COLO829 (cell line): ENCODE measurements around the gene KCTD16.
A peak's percentile ranks its signal among the peaks of the same experiment; 100 is the strongest.

Source experiments
- DNase-seq: peaks from one replicate; pipeline ENCODE4 v3.0.0; 2012; ENCODE audit warnings: low spot score

KCTD16 gene

DNA sequence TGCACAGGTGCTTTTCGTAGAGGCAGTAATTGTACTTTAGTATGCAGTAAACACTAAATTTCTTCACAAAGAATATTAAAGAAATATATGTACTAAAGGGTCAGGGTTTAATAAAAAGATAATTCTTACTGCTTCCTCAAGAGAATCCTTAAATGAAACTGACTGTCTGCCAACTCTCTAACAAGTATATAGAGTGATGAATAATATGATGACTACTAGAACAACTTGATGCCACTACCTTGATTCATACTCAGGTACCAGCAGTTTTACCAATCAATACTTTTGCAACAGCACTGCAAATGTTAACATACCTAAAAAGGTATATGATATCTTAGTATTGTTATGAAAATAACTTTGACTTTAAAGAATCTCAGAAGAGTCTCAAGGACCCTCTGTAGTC lies 4.0 kb upstream of the KCTD16 start:
- DNase-seq: no peak

DNA sequence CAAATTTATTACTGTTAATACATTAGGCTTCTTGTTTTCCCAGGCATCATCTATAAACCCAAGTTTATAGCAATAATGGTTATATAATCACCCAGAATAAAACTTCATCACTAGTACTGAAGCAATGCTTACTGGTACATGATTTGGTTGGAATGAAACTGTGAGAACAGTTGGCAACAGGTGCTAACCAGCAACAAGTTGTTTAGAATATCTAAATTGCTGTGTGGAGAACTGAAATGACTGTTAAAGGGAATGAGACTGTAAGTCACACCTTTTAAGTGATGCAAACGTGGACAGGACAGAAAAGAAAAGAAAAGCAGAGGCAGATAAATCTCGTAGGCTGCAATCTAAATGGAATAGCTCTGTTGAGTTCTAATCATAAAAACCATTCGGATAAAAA lies 2.7 kb upstream of the KCTD16 start:
- no peak for DNase-seq

DNA sequence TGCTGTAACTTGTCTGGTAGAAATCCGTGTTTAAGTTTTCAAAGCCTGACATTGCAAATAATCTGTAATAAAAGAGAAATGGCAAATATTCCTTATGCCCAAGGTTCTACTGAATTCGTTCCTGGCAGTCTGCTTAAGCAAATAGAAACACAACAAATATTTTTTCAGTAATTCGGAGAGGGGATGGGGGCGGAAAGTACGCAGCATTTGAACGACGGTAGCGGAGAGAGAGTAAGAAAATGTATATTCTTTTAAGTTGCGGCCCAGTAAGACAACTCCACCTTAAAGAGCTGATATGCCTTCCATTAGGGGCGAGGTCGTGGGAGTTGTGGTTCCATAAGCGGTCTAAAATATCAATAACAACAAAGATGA lies 783 bp upstream of the KCTD16 start:
- no peak for DNase-seq

DNA sequence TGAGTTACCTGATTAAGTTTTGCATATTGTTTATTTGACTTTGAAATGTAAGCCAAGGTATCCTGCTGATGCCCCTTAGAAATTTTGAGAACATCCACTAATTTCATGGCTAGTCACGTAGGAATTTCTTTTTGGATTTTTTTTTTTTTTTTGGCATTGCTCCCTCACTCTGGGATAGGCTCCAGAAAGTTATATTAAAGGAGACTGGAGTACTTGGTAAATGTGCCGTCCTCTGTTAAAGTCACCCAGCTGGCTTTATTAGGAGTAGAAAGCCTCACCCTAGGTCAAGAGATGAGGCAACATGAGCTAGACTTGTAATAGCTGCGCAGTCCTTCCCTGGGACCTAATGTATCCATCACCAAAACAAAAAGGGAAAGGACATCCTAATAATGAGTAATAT lies 3.1 kb downstream of the KCTD16 start:
- DNase-seq: no peak

DNA sequence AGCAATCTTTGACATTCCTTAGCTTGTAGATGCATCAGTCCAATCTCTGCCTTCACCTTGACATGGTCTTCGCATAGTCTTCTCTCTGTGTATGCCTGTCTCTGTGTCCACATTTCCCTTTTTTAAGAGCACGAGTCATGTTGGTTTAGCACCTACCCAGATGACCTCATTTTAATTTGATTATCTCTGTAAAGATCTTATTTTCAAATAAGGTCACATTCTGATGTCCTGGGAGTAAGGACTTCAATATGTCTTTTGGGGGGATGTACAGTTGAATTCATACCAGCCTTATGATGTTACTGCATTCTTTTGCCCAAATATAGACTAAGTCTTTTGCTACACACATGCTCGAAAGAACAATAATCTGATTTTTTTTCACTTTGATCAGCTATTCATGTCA lies 6.9 kb downstream of the KCTD16 start:
- DNase-seq: no peak

DNA sequence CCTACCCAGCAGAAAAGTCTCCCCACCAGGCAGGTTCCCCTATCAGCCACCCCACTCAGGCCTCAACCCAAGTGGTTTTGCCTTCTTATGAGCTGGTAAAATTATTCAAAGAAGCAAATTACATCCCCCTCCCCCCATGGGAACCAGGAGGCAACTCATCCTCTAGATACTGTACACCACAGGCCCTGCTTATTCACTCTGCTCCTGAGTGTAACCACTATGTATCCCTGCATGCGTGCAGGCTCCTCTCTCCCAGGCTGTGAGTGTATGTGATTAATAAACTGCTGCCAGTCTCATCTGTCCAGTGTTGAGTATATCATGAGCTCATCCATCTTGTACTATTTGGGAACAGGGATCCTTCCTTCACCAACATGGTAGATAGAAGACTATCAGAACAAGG lies 8.6 kb downstream of the KCTD16 start:
- DNase-seq: no peak

DNA sequence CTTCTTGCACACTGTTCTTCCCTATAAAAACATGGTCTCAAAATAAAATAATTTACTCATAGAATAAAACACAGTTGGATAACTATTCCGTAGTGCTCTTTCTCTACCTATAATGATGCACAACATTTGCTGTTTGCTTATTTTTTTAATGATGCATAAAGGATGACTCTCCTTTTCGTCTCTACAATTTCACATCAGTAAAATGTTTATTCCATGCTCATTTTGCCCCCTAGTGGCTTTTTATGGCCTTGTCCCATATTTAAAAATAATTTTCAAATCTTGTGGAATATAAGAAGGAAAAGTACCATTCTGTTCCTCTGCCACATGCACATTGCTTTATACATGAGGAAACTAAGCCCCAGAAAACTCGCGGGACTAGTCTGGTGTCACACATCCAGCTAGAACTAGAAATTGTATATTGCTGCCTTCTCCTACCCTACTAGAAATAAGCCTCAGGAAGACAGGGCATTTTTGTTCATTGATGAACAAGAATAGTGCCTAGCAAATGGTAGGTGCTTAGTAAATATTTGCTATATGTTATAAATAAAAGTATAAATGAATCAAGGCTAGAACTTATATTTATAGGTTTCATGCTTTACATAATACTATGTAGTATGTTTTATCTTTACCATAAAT lies 12.7 kb downstream of the KCTD16 start:
- DNase-seq: no peak

DNA sequence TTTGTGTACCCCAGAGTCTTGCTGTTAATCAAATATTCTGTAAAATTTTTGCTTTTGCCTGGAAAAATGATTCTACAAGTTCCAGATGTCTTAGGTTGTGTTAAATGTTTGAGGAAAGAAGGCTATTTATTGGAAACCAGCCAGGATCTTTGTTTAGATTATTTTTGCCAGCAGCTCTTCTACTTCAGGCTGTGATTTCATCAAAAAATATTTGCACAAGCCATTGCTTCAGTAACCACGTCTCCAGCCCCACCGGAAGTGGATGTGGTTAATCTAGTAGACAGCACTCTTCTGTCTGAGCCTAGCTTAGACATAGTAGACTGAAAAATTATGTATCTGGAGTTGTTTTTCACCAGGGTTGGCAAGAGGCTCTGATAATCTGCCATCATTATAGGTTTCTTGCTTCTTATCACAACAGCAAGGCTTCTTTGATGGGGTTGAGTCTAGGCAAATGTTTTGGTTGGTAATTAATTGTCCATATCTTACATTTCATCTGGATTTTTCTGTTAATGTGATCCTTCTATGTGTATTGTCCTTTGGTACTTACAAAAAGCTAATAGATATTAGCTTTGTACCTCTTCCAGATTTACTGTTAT lies 17.1 kb downstream of the KCTD16 start:
- peak; percentile 17 for DNase-seq

DNA sequence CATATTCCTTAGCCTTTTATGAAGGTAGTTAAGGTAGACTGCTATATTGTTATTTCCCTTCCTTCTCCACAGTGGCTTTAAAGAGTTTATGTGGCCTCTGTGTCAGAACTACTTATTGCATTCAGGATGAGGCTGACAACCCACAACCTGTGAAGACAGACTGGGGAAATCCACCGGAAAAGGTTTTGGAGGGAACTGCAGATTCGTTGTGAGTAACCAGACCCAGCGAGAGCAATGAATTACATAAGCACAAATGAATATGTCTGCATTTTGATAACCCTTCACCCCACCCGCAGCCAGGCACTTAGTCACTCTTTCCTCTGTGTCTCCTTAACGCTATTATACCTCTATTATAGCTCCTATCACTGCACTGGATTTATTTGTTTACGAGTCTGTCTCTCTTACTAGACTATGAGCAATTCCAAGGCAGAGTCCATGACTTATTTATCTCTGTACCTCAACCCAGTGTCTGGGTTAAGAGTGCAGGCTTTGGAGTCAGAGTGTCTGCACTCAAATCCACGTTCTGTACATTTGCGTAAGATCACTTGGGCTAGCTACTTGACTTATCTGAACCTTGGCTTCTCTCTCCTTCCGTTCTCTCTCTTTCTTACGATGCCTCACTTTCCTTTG lies 19.2 kb downstream of the KCTD16 start:
- no peak for DNase-seq

DNA sequence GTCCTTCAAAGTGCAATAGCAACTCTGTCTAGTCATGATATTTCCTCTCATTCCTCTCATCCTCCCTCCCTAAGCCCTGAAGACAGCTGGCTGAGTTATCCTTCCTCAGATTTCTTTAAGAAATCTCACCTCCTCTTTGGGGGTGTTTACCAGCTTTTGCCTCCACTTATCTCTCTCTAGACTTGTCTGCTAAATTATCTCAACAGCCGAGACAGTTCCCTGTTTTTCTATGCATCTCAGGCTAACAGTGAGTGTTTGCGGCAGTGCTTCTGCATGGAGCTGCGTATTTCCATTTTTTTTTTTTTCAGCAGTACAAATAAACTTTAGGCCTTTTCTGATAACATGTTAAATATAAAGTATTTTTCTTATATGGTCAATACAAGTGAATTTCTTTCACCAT lies 20.9 kb downstream of the KCTD16 start:
- no peak for DNase-seq

DNA sequence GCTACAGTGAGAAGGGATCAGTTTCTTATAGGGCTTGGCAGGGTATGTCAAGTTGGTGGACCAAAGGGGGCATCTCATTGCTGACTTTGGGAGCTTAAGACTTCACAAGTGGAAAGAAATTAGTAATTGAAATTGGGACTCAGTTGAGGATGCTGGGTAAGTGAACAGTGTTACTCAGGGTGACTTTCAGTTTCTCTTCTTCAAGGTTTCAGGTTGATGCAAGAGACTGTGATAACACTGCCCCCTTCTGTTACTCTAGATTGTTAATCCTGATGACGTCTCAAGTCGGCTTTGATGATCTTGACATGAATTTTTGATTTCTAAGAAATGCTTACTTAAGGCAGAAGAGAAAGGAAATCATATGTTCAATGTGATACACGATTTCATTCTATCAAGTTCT lies 21.3 kb downstream of the KCTD16 start:
- DNase-seq: peak; percentile 28

DNA sequence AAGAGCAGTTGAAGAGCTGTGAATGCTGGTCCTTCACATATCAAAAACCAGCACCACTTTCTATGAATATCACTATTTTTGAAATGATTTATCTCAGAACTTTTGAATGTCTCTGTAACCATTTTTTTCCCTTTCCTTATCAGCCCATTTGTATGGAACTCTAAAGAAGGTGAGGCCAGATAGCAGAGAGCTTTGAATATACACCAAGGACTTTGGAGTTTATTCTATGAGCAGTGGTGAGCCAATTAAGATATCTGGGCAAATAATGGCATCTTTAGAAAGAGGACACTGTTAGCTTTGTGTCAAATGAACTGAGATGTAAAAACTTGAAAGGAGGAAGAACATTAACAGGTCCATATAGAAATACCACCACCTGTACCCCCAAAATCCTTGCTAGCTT lies 22.0 kb downstream of the KCTD16 start:
- DNase-seq: no peak

DNA sequence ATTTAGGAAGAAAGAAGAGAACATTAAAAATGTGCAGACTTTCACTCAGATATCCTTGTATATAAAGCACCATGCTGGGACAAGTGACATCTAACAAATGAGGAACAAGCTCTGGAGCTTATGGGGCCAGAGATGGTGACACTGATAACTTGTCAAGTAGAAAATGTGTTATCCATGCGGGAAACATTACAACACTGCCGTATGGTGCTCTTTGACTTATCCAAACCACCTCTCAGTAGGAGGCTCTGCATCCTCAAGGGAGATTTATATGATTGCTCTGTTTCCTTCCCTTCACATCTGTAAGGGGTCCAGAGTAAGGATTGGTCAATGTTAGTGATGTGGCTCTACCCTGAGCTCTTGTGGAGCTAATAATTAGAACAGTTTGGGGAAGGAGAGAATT lies 23.5 kb downstream of the KCTD16 start:
- no peak for DNase-seq

DNA sequence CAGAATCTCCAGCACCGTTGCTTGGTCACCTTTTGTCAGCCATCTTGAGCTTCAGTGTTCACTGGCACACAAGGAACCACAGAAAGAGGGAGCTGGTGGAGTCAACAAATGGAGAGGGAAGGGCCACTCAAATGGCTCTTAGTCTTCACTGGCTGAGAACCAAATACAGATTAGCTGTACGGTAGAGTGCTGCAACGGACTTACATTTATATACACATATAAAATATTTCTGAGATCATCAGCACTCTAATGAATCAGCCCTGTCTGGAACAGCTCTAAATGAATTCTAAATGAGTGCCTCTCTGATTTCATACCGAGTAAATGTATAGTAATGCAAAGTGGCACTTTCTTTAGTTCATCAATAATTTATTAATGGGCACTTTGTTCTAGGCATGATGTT lies 24.8 kb downstream of the KCTD16 start:
- no peak for DNase-seq

DNA sequence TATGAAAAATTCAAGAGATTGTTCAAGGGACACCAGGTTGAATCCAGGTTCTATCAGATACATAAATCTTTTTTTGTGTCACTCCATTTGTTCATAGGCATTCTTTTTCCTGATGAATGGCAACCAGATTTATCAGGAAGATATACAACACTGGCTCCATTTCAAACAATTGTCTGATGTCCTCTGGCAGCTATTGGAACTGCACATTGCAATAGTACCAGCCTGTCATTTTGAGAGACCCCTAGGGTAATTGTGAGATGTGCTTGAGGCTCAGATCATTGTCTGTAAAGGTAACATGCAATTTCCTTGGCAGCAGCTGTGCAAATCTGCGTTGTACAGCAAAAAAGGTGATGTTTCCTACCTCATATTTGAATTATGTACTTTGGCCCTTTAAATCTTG lies 25.9 kb downstream of the KCTD16 start:
- no peak for DNase-seq

DNA sequence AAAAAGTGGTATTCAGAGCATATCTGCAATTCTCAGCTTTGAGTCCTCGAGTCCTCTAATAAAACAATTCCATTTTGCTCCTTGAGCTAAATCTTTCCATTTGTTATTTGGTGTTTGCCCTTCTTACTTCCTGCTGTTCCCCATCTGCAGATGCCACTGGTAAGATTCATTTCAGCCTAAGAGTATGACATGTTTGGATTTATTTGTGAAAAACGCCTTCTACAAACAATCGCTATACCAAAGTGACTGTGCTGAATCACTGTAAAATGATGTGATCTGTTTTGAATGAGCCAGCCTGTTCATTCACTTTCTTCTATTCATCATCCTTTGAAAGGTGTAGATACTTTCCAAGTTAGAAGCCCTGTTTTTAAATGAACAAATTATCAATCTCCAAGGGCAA lies 27.7 kb downstream of the KCTD16 start:
- no peak for DNase-seq

DNA sequence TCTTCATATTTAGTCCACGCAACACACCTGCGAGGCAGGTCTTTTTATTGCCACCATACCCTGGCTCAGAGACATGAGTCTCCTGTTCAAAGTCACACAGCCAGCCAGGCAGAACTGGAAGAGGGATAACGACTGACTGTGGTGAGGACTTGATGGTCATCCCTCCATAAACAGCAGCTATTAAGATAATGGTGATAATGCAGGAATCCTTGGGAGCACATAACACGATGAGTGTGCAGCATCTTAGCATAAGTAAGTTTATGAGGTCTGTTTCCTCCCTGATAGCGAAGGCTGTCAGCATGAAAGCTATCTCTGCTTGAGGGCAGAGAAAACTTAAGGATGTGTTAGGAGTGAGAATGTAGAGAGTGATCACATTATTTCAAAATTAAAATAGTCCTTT lies 30.9 kb downstream of the KCTD16 start:
- no peak for DNase-seq

DNA sequence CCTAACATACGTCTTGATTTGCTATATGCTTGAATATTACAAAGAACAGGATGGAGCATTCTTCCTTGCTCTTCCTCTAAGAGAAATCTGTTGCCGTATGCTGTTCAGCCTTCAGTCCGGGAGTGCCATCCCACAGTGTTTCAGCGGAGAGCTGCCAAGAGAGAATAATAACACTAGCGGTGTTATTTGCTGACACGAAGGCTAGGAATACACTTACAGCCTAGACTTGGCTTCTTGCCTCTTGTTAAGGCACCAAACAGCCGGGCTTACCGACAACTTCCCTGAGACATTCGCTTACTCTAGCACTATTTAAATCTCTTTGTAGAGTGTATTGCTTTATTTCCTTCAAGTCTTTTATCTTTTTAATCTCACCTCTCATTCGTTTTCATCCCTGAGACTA lies 31.4 kb downstream of the KCTD16 start:
- DNase-seq: no peak

DNA sequence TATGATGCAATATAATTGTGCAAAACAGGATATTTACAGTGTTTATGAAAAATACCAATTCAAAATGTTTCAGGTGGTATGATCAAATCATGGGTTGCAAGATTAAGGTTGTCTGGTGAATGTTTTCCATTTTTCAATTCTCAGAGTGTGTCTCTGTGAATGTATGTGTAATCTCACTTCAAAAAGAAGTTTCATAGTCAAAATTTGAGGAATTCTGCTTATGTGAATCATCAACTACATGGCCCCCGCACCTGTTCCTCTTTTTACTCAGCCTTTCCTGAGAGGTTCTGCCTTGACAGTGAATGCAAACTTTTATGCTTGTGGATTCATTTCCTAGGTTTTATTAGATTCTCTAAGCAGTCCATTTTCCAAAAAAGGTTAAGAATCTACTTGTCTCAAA lies 32.1 kb downstream of the KCTD16 start:
- DNase-seq: no peak

DNA sequence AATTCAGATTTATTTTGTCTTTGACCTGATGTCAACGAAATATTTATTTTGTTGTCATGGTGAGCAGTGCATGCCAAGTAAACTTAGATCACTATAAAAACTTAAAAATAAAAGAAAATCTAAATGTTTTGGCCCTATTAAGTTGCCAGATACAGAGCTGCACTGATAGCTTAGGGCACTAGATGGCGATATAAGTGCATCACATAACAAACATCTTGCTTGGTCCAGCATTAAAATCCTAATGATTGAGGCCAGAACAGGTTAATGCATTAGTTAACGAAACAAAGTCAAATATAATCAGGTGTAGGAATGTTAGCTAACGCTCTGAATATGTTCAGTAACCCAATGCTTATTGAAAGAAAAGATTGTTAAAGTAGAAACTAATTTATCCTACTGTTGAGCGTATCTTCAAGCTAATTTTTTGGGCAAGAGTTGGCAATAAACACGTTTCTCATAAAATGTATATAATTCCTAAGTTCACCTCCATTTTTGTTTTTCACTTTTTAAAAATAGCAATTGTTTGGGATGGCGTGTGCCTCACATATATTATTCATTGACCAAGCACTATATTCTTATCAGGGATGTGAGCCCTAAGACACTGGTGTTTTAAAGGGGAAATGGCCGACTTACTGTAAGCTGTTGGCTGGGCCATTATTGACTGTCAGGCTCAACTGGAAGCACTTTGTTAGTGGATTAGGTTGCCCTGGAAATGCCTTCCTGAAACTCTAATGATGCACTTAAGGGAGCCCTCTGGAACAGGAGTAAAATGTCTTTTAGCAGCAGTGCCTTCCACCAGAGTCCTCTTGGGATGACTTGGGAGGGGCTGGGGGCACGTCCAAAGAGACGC lies 33.3 kb downstream of the KCTD16 start:
- peak; percentile 3 for DNase-seq

DNA sequence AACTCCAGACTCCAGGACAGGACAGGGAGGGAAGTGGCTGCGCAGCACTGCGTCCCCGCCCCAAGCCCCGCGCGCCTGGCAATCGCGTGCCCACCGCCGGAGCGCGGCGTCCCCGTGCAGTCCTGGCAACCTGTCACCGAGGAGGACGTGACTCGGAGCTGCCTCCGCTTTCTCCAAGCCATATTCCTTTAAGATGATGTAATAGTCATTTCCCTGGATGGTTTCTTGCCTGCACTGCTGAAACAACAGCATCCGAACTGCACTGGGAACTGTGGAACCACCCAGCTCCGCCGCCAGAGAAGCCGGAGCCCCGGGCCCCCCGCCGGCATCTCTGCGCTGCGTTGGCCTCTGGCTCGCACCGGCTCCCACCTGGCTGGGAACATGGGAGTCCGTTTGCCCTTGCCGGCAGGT lies 34.5 kb downstream of the KCTD16 start:
- DNase-seq: no peak

DNA sequence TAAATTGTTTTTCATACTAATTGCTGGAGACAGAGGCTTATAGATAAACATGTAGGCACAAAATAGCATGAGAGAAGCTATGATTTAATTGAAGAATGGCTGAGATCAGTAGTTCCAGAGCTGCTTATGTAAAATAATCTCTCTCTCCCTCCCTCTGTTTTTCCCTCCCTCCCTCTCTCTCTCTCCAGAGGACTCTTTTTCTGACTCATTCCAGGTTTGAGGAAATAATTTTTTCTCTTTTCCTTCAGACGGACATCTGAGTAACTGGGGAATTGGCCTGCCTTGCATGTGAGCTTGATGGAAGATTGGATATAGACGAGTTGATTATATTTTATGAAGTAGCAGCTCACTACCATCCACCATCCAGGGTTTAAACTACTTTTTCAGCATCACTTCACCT lies 35.5 kb downstream of the KCTD16 start:
- DNase-seq: no peak

DNA sequence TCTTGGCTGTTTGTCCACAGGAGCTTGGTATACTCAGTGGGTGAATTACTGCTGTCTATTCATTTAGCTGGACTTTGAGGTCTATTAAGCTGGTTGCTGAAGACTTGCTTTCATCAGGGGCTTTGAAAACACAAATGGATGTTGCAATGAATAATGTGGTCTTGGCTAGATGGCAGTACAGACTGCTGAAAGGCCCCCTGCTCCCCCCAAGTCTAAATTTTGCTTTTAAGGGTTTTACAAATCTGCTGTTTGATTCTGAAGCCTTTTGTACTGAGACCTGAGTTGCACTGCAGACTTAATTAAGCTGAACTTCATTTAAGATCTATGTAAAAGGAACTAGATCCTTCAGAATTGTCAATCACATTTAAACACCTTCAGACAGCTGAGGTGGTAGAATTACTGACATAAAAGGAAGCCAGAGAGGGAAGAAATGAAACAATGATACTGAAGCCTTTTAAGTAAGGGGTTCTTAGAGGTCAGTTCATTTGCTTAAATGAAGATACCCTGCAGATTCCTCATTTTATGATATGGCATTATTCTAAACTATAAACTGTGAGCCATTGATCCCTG lies 37.3 kb downstream of the KCTD16 start:
- no peak for DNase-seq
